Lower lobe of right lung (tissue), 2 donors: Measurements from ENCODE around the gene DDX41. TPM values are rescaled to one million over a fixed set of nuclear protein-coding genes. Genes with fewer than 3 reads are reported as not detected.
A peak's percentile ranks its signal among the peaks of the same experiment; 100 is the strongest.

ENCODE experiments used
- ATAC-seq, 2 donors: fragments of 200-7000 bp; cut with Tn5 transposase; one replicate each; pipeline ENCODE4 v1.9.1; 2020 to 2022; ENCODE audit warnings: mild to moderate bottlenecking in 2 of 2, moderate library complexity in 2 of 2
- DNase-seq: peaks from one replicate; pipeline ENCODE4 v3.0.0-alpha.2; 2020
- H3K27ac ChIP-seq: fragments of 200-600 bp; one replicate; pipeline ENCODE4 v1.8.0; 2022
- H3K27me3 ChIP-seq: fragments of 200-600 bp; one replicate; pipeline ENCODE4 v1.8.0; 2022; ENCODE audit warnings: low read depth
- H3K36me3 ChIP-seq: fragments of 200-600 bp; one replicate; pipeline ENCODE4 v1.8.0; 2022; ENCODE audit warnings: mild to moderate bottlenecking
- H3K4me1 ChIP-seq: fragments of 200-600 bp; one replicate; pipeline ENCODE4 v1.8.0; 2022
- H3K4me3 ChIP-seq: fragments of 200-600 bp; one replicate; pipeline ENCODE4 v1.8.0; 2022; ENCODE audit warnings: mild to moderate bottlenecking
- H3K9me3 ChIP-seq: fragments of 200-600 bp; one replicate; pipeline ENCODE4 v1.8.0; 2022
- CTCF ChIP-seq: fragments of 200-600 bp; IDR thresholded peaks from one replicate; pipeline ENCODE4 v1.8.0; 2022; ENCODE audit warnings: antibody characterized with exemption, mild to moderate bottlenecking
- intact Hi-C: fragments of 100-400 bp; cut with DNase I; formaldehyde crosslinking; loops from one replicate; pipeline ENCODE4 v1.11.0; 2022
- total RNA-seq: library from RNA; stranded (reverse); fragmentation: NEBNext Ultra II Directional; extraction: Animal tissue kit (Norgen Biotek cat#: 25700); gene quantifications from one replicate; pipeline ENCODE4 v1.2.1, GENCODE V29; 2021
- donor health status: DM: no; HTN: yes; CAD: no; lungs with severe emphysema.

The DDX41 gene
- total RNA-seq, 1 donor from 2014 or later: 69.4 TPM

GRCh38 chr5:177519463-177520235 is 2.9 kb upstream of the DDX41 start:
- intact Hi-C loops: no loop called here
- peaks cover 11% of the 10 kb centered on the region for H3K4me1 ChIP-seq
- H3K36me3 ChIP-seq: peaks cover 59% of the 10 kb centered on the region
- ATAC-seq: no peak
- no peaks in the 10 kb centered on the region for H3K27me3 ChIP-seq
- no peak overlapping the region for H3K4me3 ChIP-seq
- H3K27ac ChIP-seq: no peak overlapping the region
- no peaks in the 10 kb centered on the region for H3K9me3 ChIP-seq
- DNase-seq: no peak
- no peak for TF ChIP-seq CTCF

- H3K36me3 ChIP-seq: peaks cover 69% of the 10 kb centered on the region
- H3K27ac ChIP-seq: no peak overlapping the region
- DNase-seq (no peak), ATAC-seq (no peak)
- no peaks in the 10 kb centered on the region for H3K9me3 ChIP-seq
- TF ChIP-seq CTCF: no peak
- intact Hi-C loops: no loop called here
- peak overlapping the region; percentile 93 for H3K4me3 ChIP-seq
- peaks cover 17% of the 10 kb centered on the region for H3K4me1 ChIP-seq
- no peaks in the 10 kb centered on the region for H3K27me3 ChIP-seq
Measured at GRCh38 chr5:177515580-177515979, 1.2 kb downstream of the DDX41 start.

GRCh38 chr5:177514541-177514940 is 2.2 kb downstream of the DDX41 start:
- Histone ChIP-seq H3K36me3 (peaks cover 63% of the 10 kb centered on the region), H3K9me3 (no peaks in the 10 kb centered on the region), H3K4me1 (peaks cover 24% of the 10 kb centered on the region), H3K27ac (no peak overlapping the region), H3K4me3 (no peak overlapping the region), H3K27me3 (no peaks in the 10 kb centered on the region)
- no peak for TF ChIP-seq CTCF
- intact Hi-C loops: no loop called here
- DNase-seq (no peak), ATAC-seq (no peak)

GRCh38 chr5:177513500-177513899 is 3.3 kb downstream of the DDX41 start:
- TF ChIP-seq CTCF: no peak
- Histone ChIP-seq H3K4me3 (no peak overlapping the region), H3K27ac (no peak overlapping the region), H3K36me3 (peaks cover 57% of the 10 kb centered on the region), H3K4me1 (peaks cover 29% of the 10 kb centered on the region), H3K9me3 (no peaks in the 10 kb centered on the region), H3K27me3 (no peaks in the 10 kb centered on the region)
- no peak for ATAC-seq
- intact Hi-C loops: no loop called here
- no peak for DNase-seq

- Histone ChIP-seq H3K36me3 (peaks cover 57% of the 10 kb centered on the region), H3K4me1 (peaks cover 29% of the 10 kb centered on the region), H3K4me3 (no peak overlapping the region), H3K27me3 (no peaks in the 10 kb centered on the region), H3K9me3 (no peaks in the 10 kb centered on the region), H3K27ac (no peak overlapping the region)
- ATAC-seq (no peak), DNase-seq (no peak)
- TF ChIP-seq CTCF: no peak
- intact Hi-C loops: no loop called here
Measured at GRCh38 chr5:177512736-177513380, 3.9 kb downstream of the DDX41 start.
